ENCODE results near the gene NCK1. TPM values are rescaled to one million over a fixed set of nuclear protein-coding genes. Genes with fewer than 3 reads are reported as not detected.
"Not testable (repeated sequence)": the region's sequence is repeated elsewhere in the genome, so short reads cannot be mapped to it uniquely, and the experiment has no call there.

The NCK1 gene
- polyA plus RNA-seq, 1 donor, result 29.4 TPM

DNA sequence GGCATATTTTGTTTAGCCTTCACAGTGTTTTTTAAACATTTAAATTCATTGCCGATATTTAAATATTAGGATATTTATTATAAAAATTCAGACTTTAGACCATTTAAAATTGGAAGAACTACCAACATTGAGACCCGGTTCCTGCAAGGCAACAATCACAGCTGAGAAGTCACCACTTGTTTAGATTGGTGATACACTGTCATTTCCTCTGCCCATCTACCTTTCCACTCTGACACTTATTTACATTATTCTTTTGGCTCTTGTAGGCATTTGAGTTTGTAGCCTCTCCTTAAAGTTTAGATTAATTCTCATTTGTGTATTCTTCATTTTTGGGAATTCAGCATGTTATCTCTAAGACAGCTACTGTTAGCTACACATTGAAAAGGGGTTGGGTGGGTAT lies 85.5 kb downstream of the NCK1 start:
- no peak for DNase-seq (ENCODE audit: low read depth)

DNA sequence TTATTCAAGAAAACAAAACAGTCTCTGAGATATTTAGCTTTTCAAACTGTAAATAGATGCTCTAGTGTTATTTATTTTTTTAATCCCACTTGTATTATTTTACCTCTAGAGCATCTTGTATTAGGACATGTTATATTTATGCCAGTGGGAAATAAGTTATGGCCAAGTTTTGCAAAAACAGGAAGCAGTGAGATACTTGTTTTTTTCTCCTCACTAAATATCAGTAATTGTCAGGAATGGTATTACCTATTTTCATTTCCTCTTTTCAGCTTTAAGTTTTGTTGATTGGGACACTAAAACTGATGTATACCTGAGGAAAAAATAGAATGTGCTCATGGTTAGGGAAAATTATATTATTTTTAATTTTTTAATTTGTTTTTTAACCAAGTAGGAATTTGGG lies 87.1 kb downstream of the NCK1 start:
- no peak for DNase-seq (ENCODE audit: low read depth)

GRCh38 chr3:136949708-136950107 lies 87.7 kb downstream of the NCK1 start:
- DNase-seq (ENCODE audit: low read depth), result no peak

- DNase-seq (ENCODE audit: low read depth), result no peak
Measured at GRCh38 chr3:136950623-136951022, 88.6 kb downstream of the NCK1 start.

DNA sequence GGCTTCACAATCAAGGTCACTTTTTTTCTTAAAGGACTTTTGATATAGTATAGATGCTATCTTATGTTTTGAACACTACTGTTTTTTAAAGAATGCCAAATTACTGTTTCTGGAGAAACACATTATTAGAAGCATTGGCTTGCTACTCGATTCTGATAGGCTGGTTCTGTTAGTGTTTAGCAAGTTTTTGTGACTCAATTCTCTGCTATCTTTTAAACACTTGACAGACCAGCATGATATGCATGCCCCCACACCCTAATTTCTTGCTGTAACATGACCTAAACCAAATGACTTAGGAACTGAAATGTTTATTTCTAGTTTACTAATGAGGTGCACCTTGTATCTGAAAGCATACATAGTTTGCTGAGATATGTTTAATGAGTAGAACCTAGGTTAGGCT lies 90.3 kb downstream of the NCK1 start:
- DNase-seq (ENCODE audit: low read depth), result no peak

DNA sequence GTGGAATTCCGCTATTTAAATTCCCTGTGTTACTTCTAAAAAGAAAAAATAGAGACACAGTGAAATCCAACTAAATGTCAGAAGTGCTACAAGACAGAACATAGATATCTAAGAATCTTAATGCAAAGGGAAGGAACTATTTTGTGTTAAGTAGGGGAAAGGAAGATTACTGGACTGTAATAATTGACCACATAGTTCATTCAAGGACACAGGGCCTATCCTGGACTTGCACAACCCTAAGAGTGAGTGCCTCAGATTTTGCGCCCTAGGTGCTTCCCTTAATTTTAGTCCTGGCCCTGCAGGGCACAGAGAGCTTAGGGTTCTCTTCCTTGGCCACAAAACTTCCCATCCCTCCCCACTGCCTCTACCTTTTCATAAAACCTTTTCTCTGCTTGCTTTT lies 92.2 kb downstream of the NCK1 start:
- DNase-seq (ENCODE audit: low read depth), result no peak

- no peak for DNase-seq (ENCODE audit: low read depth)
Measured at GRCh38 chr3:136954980-136955780, 93.2 kb downstream of the NCK1 start.

- no peak for DNase-seq (ENCODE audit: low read depth)
Measured at GRCh38 chr3:136955813-136956212, 93.8 kb downstream of the NCK1 start.

DNA sequence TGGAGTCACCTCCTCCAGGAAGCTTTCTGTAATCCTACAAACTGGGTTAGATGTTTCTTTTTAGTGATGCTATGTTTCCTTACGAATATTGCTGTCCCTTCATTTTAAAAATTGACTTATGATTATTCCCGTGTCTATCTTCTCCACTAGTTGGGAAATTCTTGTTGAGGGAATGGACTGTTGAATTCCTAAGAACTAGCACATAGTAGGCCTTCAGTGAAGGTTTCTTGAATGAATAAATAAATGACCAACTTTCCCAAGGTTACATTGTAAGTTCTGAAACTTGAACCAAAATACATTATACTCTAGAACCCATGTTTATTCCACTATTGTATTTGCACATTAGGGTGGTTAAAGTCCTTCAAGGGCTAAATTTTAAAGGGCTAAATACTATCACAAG lies 95.0 kb downstream of the NCK1 start:
- DNase-seq (ENCODE audit: low read depth), result no peak

GRCh38 chr3:136957751-136958288 lies 95.8 kb downstream of the NCK1 start, which contains the start of gene IL20RB:
Gene IL20RB (plus strand): TSS chr3:136957983. CDS start chr3:136958114, 131 bp downstream.
- DNase-seq (ENCODE audit: low read depth), result no peak

DNA sequence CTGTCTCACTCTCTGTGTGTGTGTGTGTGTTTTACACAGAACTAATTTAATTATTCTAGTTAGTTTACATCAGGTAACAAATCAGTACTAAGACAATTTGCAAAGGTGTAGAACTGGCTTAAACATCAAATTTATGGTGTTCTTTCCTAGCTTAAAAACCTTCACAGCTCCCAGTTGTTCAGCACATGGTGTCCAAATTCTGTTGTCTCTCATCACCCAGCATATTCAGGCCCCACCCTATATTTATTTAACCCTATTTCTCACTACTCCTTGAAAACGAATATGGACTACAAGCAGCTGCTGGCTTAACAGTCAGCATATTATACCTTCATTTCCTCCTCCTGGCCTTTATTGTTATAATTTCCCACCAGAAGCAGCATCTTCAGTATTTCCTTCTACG lies 96.9 kb downstream of the NCK1 start:
- DNase-seq (ENCODE audit: low read depth), result no peak

GRCh38 chr3:136959599-136959998 lies 97.6 kb downstream of the NCK1 start:
- DNase-seq (ENCODE audit: low read depth), result no peak

DNA sequence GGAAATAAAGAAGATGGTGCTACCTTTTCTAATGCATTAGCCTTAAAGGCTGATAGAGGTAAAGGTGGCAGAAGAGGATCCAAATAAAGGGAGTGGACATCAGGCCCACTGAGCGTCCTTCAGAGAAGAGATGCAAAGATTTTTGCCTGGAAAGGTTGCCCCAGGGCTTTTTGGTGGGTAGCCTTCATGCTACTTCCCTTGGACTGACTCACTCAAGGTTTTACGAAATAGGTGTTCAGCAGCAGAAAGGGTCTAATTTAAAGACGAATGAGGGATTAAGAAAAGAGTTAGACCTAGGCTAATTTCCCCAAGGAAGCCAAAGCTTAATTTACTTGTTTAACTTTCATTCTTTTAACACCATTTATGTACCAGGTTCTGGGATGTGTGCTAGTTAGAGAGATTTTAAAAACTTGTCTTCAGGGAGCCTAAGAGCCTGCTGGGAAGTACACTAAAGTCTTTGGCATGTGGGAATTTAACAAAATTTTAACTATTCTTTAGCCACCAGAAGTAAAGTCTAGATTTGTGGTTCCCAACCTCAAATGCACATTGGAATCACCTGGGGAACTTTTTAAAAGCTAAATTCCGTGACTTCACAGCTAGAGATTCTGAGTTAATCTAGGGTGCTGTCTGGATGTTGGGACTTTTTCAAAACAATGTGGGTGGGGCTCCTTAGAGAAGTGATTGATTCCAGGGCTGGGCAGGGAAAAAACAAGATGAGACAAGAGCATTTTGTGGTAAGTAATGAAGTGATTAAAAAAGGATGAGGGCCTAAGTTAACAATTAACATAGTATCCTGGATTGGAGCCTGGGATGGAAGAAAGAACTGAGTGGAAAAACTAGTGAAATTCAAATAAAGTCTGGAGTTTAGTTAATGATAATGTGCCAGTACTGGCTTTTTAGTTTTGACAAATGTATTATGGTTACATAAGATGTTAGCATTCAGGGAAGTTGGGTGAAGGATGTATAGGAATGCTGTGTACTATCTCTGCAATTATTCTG lies 99.1 kb downstream of the NCK1 start:
- no peak for DNase-seq (ENCODE audit: low read depth)

- no peak for DNase-seq (ENCODE audit: low read depth)
Measured at GRCh38 chr3:136962927-136963326, 100.9 kb downstream of the NCK1 start.

GRCh38 chr3:136969539-136969938 lies 107.5 kb downstream of the NCK1 start:
- DNase-seq (ENCODE audit: low read depth), result not testable (repeated sequence)

DNA sequence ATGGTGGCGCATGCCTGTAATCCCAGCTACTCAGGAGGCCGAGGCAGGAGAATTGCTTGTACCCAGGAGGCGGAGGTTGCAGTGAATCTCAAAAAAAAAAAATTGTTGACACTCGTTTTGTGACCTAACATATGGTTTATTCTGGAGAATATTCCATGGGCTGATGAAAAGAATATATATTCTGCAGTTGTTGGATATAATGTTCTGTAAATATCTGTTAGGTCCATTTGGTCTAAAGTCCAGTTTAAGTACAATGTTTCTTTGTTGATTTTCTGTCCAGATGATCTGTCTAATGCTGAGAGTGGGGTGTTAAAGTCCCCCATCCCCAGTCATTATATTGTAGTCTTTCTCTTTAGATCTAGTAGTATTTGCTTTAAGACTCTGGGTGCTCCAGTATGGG lies 111.3 kb downstream of the NCK1 start:
- DNase-seq (ENCODE audit: low read depth), result no peak

DNA sequence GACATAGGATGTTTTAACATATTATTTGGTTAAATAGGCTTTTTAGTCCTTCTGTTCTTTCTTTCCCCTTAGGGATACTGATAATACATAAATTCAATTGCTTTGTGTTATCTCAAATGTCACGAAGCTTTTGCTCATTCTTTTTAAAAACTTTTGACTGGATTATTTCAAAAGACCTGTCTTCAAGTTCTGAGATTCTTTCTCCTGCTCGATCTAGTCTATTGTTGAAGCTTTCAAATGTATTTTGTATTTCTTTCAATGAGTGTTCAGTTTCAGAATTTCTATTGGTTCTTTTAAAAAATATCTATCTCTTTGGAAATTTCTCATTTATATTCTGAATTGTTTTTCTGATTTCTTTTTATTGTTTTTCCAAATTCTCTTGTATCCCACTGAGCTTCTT lies 112.7 kb downstream of the NCK1 start:
- DNase-seq (ENCODE audit: low read depth), result no peak

DNA sequence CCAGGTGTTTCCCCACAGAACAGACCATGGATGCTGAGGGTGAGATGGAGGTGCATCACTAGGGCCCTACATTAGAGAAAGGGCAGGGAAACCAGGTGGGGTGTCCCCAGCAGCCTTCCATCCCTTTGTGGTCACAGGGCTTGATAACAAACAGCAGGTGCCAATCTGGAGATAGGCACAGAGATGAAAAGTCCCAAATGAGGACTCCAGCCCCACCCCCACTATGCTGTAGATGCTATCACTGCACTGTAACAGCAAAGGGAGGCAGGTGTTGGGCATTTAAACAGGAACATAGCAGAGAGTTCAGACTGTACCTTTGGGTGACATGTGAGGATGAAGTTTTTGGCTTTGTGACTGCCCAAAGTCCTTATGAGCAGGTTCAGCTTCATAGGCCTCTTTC lies 117.2 kb downstream of the NCK1 start:
- no peak for DNase-seq (ENCODE audit: low read depth)

DNA sequence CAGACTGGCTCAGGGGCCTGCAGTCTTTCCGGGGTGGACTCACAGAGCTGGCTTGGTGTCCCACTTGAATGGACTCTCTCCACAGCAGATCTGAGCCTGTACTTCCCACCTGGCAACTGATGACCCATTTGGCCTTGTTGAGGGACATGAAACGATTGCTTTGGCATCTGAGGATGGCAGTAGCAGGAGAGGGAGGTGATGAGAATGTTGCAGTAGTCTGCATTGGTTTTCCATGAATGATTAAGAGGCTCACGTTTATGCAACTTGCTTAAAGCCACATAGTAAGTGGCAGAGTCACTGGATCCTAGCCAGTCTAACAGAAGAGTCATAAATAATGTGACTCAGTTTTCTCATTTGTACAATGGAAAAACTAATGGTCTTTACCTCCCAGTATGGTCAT lies 117.7 kb downstream of the NCK1 start:
- DNase-seq (ENCODE audit: low read depth), result no peak

DNA sequence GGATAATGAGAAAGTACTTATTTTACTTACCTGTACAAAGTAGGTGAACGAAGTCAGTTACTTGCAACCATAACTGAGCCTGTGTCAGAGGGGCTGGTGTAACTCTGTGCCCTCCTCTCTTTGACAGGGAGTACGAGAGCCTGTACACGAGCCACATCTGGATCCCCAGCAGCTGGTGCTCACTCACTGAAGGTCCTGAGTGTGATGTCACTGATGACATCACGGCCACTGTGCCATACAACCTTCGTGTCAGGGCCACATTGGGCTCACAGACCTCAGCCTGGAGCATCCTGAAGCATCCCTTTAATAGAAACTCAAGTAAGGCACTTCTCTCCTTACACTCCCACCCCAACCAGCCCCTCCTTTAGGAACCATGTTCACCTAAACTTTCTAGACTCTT lies 120.0 kb downstream of the NCK1 start:
- DNase-seq (ENCODE audit: low read depth), result no peak

DNA sequence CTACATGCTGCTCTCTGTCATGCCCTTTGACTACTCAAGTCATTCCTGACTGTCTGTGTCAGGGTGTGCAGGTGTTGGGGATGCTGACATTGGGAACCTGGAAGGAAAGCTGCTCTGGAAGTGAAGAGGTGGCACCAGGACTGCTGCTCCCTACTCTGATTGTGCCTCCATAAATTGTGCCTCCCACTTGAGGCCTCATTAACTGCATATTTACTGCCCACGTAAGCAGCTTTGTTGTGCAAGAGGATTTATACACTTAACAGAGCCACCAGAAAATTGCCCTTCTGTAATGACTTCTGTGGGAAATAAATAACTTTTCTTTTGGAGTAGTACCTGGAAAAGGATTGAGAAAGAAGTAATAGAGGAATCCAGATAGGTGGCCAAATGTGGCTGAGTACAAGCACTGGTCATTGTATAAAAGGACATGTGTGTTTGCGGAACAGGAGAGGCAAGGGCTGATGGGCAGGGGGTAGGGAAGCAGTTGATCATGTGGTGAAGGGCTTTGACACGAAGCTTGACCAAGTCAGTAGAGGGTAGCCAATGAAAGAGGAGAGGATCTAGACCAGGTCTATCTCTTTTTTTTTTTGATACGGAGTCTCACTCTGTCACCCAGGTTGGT lies 120.6 kb downstream of the NCK1 start:
- DNase-seq (ENCODE audit: low read depth), result no peak

DNA sequence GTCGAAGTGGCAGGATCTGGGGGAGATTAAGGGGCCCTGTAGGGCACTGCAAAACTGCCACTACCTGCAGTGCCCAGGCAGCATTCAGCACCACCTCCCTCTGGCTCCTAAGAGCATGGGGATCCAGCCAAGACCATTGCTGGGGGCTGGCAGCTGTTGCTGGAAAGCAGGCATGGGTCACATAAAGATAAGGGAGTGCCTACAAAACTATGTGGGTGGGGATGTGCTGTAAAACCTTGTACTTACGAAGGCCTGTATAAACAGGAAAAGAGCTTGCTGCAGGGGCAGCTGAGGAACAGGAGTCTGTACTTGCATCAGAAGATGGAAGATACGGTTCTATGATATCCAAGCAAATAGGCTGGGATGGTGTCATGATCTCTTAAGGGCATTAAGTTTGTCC lies 122.8 kb downstream of the NCK1 start:
- no peak for DNase-seq (ENCODE audit: low read depth)

All from forelimb muscle (tissue), 1 donor.